Measurements from ENCODE around the gene PPFIA2. TPM values are rescaled to one million over a fixed set of nuclear protein-coding genes. Genes with fewer than 3 reads are reported as not detected.
A peak's percentile ranks its signal among the peaks of the same experiment; 100 is the strongest.

PPFIA2 gene
- 4.1 and 8.3 TPM in 2 replicates for total RNA-seq
- long read RNA-seq, partial matches to known transcripts = 0 of 1 reads
- long read RNA-seq, other reads (novel, unspliced or antisense) = 1 of 1 reads

DNA sequence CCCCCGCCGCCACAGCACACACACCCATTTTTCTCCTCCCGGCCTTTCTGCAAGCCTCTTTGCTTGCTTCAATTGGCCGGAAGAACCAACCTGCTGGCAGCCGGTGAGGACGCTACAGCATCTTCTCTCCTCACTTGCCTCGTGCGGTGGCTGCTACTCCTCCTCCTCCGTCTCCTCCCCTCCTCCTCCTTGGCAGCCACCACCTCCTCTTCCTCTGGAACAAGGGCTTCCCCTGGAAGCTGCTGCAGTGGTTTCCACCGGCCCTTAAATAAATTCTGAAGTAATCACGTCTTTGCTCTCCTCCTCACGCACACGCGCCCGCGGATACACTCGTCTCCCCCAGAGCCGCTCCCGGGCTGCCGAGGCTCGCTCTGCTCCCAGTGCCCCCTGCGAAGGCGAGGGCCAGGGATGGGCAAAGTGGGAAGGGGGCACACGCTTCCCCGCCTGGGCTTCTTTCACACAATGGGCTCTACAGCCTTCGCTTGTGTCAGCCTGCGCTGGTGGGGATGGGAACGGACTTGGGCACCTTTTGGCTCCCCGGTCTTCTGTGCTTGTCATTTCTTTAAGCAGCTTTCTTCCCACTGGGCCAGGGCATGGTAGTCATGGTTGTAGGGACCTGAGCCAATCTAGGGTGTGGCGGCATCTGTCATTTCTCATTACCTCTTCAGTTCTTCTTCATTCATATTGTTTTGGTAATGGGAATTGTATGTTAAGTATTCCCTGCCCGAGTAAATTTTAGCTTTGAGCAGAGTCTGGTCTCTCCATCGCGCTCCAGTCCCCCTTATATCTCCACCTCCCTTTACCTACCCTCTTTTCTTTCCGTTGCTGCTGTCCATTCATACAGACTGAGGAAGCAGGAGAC is at the start of gene PPFIA2:
Gene PPFIA2, minus strand, starts transcription at position 161 of the 862 bp plus-strand sequence.
- peaks cover 10% of the 10 kb centered on the region for H3K4me1 Mint-ChIP-seq
- H3K4me3 Mint-ChIP-seq = peak within 1 kb of the TSS; percentile 95
- DNase-seq (ENCODE audit: low read depth, low spot score) = peak; percentile 14
- no peaks in the 10 kb centered on the region for H3K36me3 Mint-ChIP-seq (ENCODE audit: low read depth)
- H3K27me3 Mint-ChIP-seq (ENCODE audit: low read depth) = peaks cover 56% of the 10 kb centered on the region
- H3K27ac Mint-ChIP-seq (ENCODE audit: unreplicated experiment) = peak within 1 kb of the TSS; percentile 50
- TF ChIP-seq, protein P1, sequence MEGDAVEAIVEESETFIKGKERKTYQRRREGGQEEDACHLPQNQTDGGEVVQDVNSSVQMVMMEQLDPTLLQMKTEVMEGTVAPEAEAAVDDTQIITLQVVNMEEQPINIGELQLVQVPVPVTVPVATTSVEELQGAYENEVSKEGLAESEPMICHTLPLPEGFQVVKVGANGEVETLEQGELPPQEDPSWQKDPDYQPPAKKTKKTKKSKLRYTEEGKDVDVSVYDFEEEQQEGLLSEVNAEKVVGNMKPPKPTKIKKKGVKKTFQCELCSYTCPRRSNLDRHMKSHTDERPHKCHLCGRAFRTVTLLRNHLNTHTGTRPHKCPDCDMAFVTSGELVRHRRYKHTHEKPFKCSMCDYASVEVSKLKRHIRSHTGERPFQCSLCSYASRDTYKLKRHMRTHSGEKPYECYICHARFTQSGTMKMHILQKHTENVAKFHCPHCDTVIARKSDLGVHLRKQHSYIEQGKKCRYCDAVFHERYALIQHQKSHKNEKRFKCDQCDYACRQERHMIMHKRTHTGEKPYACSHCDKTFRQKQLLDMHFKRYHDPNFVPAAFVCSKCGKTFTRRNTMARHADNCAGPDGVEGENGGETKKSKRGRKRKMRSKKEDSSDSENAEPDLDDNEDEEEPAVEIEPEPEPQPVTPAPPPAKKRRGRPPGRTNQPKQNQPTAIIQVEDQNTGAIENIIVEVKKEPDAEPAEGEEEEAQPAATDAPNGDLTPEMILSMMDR (conservative IDR thresholded peaks at IDR 0.05) = no peak
- peaks cover 6% of the 10 kb centered on the region for H3K9me3 Mint-ChIP-seq

DNA sequence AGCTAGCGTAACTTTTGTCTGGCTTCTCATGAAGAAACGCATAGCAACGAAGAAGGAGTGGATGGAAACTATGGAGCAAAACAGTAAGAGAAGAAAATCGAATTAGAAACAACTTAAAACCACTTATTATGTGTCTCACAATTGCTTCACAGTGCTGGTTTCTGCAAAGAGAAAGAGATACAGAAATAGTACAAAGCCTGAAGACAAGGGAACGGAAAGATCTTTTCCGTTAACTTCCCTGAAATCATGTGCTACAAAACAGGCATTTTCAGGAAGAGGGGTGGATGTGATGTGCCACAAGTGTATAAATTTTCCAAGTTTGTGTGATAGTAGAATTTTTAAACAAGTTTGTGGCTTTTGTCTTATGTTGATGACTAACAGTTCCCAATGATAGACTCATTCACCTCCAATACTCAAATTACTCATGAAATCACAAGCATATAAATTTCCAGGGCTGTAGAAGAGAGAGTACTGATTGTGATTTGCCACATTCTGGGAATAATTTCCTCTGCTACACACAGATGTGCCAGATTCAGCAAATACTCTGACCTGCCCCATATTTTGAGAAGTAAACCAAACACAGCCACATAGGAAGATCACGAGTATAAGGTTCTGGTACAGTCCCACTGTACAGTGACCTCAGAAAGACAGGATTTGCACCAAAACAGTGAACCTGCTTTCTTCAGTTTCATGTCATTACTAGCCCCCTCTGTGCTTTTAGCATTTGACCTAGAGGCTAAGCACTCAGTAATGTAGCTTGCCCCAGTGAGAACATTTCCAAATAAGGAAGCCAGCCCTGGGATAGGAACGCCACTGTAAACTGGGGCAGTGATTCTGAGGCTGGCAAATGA is 41.4 kb upstream of the PPFIA2 start:
- Mint-ChIP-seq H3K27ac (ENCODE audit: unreplicated experiment) (no peak overlapping the region), H3K4me3 (no peak overlapping the region), H3K27me3 (ENCODE audit: low read depth) (no peaks in the 10 kb centered on the region), H3K9me3 (no peaks in the 10 kb centered on the region), H3K36me3 (ENCODE audit: low read depth) (no peaks in the 10 kb centered on the region), H3K4me1 (peaks cover 18% of the 10 kb centered on the region)
- no peak for DNase-seq (ENCODE audit: low read depth, low spot score)
- TF ChIP-seq, protein P1 (conservative IDR thresholded peaks at IDR 0.05) = no peak

DNA sequence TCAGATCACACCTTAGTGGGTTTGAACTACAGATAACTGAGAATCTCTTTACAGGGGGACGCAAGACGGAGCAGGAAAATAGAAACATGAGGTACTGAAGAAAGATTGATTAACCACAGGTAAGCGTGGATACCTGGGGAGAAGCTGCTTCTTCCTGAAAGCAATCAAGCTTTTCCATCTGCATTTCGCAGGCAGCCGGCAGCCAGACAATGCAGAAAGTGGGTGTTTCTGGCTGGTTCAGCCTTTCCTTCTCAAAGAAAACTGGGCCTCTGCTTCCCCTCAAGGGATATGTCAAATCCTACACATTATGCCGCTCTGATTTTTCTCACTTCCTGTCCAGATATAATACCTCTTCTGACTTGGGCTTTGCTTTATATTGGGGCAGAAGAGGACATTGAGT is 39.1 kb upstream of the PPFIA2 start:
- no peak for DNase-seq (ENCODE audit: low read depth, low spot score)
- Mint-ChIP-seq H3K36me3 (ENCODE audit: low read depth) (no peaks in the 10 kb centered on the region), H3K9me3 (no peaks in the 10 kb centered on the region), H3K27me3 (ENCODE audit: low read depth) (no peaks in the 10 kb centered on the region), H3K27ac (ENCODE audit: unreplicated experiment) (no peak overlapping the region), H3K4me3 (no peak overlapping the region), H3K4me1 (peaks cover 18% of the 10 kb centered on the region)
- TF ChIP-seq, protein P1 (conservative IDR thresholded peaks at IDR 0.05) = no peak

DNA sequence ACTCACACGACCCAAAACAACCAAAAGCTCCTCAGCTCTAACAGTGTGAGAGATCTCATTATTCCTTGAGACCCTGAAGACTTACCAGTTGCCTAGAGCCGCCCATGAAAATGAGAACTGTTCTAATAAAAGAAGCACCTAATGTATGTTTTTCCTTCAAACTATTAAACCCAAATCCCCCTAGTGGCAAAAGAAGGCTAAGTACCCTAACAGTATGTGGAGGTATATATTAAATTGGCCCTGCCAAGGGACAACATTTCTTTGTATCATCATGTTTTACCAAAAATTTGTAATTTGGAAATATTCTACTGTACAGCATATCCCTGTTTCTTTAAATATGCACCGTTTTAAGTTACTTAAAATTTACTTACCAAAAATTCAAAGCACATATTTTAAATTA is 38.0 kb upstream of the PPFIA2 start:
- TF ChIP-seq, protein P1 (conservative IDR thresholded peaks at IDR 0.05) = peak; percentile 63
- no peaks in the 10 kb centered on the region for H3K36me3 Mint-ChIP-seq (ENCODE audit: low read depth)
- no peak overlapping the region for H3K27ac Mint-ChIP-seq (ENCODE audit: unreplicated experiment)
- no peaks in the 10 kb centered on the region for H3K9me3 Mint-ChIP-seq
- peaks cover 18% of the 10 kb centered on the region for H3K4me1 Mint-ChIP-seq
- DNase-seq (ENCODE audit: low read depth, low spot score) = no peak
- no peaks in the 10 kb centered on the region for H3K27me3 Mint-ChIP-seq (ENCODE audit: low read depth)
- H3K4me3 Mint-ChIP-seq = no peak overlapping the region

DNA sequence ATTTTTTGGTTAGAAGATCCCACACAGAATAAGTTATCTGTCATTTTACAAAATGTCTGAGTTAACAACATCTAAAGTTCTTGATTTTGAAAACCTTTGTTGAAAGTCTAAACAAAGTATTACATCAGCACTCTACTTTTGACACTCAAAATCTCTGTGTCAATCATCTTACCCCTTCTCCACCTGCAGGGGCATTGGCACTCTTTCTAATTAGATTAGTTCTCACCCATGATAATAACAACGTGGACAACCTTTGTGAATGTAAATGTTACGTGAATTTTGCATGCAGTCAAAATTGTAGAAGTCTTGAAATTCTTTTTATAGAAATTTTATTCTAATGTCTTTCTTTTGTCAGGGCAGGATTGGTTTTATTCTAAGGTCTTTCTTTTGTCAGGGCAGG is 33.5 kb upstream of the PPFIA2 start:
- Mint-ChIP-seq H3K27me3 (ENCODE audit: low read depth) (no peaks in the 10 kb centered on the region), H3K9me3 (no peaks in the 10 kb centered on the region), H3K27ac (ENCODE audit: unreplicated experiment) (no peak overlapping the region), H3K36me3 (ENCODE audit: low read depth) (no peaks in the 10 kb centered on the region), H3K4me1 (no peaks in the 10 kb centered on the region), H3K4me3 (no peak overlapping the region)
- DNase-seq (ENCODE audit: low read depth, low spot score) = no peak
- TF ChIP-seq, protein P1 (conservative IDR thresholded peaks at IDR 0.05) = no peak
